Measurements from ENCODE around the gene CREB5.
"Not testable (repeated sequence)": the region's sequence is repeated elsewhere in the genome, so short reads cannot be mapped to it uniquely, and the experiment has no call there.

CREB5 gene

GRCh38 chr7:28813243-28813962, 401.1 kb downstream of the CREB5 start:
- no peak for DNase-seq (ENCODE audit: low spot score)

DNA sequence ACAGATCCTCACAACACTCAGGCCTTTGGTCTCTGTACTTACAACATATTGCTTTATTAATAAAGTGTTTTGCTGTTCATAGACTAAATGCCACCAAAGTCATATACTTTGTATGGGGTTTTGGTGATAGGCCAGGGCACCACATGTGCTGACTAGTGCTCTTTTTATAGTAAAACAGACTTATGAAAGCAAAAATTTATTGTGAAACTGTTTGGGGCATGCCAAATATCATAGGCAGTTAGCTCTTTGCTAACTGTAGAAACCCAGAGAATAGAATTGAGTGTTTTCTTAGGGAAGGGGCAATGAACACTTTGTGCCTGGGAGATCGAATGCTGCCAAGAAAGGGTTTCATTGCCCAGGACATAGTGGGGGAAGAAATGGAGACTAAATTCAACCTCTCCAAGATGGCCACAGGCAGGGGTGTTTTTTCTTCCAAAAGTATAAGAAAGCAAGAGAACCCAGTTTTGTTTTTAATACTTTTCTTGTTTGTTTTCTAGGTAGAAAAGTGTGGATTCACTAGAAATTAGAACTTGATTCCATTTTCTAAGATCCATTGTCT, 403.1 kb downstream of the CREB5 start:
- no peak for DNase-seq (ENCODE audit: low spot score)

DNA sequence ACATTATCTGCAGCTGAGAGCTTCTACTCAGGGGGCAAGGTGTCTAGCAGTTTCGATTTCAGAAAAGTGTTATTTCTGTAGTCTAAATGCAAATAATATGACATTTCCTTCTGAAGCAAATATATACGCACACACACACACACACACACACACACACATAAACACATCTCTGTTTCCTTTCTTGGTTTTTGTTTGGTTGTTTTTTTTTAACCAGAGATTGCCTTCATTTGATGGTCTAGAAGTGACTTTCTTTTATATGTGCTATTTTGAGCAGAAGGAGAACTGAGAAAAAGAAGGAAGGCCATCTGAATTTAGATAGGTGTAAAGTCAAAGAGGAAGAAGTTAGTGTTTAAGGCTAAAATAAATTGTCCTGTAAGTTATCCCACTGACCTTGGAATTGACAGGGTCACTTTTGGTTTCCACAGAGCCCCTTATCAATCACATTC, 403.6 kb downstream of the CREB5 start:
- DNase-seq (ENCODE audit: low spot score): no peak

DNA sequence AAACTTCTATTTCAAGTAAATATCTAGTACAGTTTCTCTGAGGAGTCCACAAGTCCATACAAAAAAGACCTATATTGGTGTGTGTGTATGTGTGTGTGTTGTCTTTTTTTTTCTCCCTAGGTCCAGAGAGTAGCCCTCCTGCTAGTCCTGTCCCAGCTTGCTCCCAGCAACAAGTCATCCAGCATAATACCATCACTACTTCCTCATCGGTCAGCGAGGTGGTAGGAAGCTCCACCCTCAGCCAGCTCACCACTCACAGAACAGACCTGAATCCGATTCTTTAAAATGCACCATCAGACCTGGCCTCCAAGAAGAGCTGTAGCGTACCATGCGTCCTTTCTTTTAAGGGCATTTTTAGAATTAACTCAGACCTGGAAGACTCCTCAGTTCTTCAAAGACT, 406.7 kb downstream of the CREB5 start:
- no peak for DNase-seq (ENCODE audit: low spot score)

- DNase-seq (ENCODE audit: low spot score): no peak
Measured at GRCh38 chr7:28823582-28823981, 411.3 kb downstream of the CREB5 start.

DNA sequence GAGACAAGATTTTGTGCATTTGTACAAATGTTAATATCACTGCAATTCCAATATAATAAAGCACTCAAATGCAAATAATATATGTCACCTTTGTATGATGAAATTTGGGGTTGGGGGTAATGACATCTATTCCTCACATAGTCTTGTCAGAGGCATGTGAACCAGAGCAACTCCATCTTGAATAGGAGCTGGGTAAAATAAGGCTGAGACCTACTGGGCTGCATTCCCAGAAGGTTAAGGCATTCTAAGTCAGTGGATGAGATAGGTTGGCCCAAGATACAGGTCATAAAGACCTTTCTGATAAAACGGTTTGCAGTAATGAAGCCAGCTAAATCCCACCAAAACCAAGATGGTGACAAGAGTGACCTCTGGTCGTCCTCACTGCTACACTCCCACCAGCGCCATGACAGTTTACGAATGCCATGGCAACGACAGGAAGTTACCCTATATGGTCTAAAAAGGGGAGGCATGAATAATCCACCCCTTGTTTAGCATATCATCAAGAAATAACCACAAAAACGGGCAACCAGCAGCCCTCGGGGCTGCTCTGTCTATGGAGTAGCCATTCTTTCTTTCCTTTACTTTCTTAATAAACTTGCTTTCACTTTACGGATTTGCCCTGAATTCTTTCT, 413.6 kb downstream of the CREB5 start:
- not testable (repeated sequence) for DNase-seq (ENCODE audit: low spot score)

- no peak for DNase-seq (ENCODE audit: low spot score)
Measured at GRCh38 chr7:28830846-28831245, 418.5 kb downstream of the CREB5 start.

- no peak for DNase-seq (ENCODE audit: low spot score)
Measured at GRCh38 chr7:28832669-28833068, 420.4 kb downstream of the CREB5 start.

GRCh38 chr7:28835800-28836199, 423.5 kb downstream of the CREB5 start:
- DNase-seq (ENCODE audit: low spot score): no peak

DNA sequence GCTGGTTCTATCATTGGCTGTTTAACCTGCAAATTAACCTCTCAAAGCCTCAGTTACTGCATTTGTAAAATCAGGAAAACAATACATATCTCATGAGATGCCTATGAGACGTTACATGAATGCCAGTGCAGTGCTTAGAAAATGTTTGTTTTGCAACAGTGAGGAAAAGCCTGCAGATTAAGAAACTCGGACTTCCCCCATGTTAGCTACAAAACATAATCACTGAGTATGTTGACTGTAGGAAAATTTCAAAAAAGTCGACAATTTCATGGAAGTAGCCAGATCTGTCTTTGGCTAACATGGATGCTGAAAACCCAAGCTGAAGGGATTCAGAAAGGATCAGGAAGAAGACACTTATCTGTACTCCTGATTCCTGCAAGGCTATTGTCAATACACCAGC, 424.4 kb downstream of the CREB5 start:
- DNase-seq (ENCODE audit: low spot score): no peak

- DNase-seq (ENCODE audit: low spot score): no peak
Measured at GRCh38 chr7:28837216-28837615, 424.9 kb downstream of the CREB5 start.

GRCh38 chr7:28840592-28840995, 428.3 kb downstream of the CREB5 start:
- peak; percentile 44 for DNase-seq (ENCODE audit: low spot score)

DNA sequence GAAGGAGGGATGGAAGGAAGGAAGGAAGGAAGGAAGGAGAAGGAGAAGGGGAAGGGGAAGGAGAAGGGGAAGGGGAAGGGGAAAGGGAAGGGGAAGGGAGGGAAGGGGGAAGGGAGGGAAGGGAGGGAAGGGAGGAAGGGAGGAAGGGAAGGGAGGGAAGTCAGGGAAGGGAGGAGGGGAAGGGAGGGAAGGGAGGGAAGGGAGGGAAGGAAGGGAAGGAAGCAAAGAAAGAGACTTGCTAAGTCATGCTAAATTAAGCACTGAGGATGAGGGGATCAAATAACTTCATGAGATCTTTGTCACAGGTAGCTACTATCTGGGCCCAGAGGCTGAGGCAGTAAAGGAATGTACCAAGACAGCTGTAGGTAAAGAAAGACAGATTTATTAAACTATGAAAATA, 429.4 kb downstream of the CREB5 start:
- DNase-seq (ENCODE audit: low spot score): no peak

- no peak for DNase-seq (ENCODE audit: low spot score)
Measured at GRCh38 chr7:28842769-28843295, 430.5 kb downstream of the CREB5 start.

- DNase-seq (ENCODE audit: low spot score): no peak
Measured at GRCh38 chr7:28845106-28845505, 432.8 kb downstream of the CREB5 start.

DNA sequence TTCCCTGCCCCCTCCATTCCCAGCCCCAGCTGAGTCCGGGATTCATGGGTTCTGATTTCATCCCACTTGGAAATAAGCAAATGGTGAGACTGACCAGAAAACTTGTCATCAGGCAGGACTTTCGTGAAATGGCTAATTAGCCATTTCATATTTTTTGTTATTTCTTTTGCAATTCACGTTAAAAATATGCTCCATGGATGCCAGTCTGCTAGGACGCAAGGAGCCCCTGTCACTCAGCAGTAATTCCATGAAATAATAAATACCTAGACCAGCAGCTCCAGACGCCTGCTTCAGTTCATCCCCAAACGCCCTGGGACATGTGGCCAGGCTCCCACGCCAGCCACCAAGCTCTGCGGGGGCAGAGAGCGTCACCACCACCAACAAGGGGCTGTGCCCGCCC, 434.9 kb downstream of the CREB5 start:
- DNase-seq (ENCODE audit: low spot score): no peak

DNA sequence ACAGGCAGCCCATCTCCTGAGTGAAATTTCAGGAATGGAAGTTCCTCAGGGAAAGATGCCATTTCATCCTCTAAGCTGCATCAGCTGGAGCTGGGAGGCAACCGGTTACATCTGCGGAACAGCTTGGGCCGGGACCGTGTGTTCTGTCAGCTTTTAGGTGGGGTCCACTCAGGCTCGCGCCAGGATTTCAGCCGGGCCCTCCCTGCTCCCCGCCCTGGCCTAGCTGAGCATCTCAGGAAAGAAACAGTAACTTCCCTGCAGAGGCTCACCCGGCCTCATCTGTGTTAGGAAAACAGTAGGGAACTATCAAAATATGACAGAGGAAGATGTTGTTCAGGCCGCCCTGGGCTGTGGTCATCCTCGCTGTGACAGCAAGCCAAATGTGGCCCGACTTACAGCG, 435.4 kb downstream of the CREB5 start:
- DNase-seq (ENCODE audit: low spot score): no peak

DNA sequence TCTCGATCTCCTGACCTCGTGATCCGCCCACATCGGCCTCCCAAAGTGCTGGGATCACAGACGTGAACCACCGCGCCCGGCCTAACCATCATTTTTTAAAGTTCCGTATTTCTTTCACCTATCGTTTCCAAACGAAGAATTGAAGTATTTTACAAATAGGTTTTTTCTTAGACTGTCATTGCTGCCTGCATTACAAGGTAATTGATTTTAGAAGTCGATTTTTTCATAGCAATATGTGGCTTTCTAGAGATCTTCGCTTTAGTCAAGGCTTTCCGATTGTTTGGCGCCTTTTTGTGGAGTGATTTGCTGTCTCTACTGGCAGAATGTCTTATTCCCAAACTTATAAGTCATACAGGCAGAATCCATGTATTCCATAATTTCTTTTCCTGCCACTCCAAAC, 436.6 kb downstream of the CREB5 start:
- no peak for DNase-seq (ENCODE audit: low spot score)

DNA sequence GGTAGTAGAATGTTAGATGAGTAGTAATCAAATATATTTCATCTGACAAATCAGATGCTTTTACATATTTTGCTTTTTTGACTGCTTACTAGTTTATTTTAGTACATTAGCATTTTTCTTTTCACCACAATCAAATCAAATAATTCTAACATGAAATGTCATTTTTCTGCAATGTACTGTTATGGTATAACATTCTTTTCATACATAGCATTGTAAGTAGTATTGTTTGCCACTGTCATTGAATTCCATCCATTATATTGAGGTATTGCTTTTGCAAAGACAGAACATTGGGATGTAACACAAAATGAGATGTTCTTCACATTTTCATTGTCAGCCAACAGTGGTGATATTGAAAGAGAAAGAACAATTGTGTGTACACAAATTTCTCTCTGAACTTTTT, 438.4 kb downstream of the CREB5 start:
- no peak for DNase-seq (ENCODE audit: low spot score)

GRCh38 chr7:28853150-28853549, 440.8 kb downstream of the CREB5 start:
- no peak for DNase-seq (ENCODE audit: low spot score)

DNA sequence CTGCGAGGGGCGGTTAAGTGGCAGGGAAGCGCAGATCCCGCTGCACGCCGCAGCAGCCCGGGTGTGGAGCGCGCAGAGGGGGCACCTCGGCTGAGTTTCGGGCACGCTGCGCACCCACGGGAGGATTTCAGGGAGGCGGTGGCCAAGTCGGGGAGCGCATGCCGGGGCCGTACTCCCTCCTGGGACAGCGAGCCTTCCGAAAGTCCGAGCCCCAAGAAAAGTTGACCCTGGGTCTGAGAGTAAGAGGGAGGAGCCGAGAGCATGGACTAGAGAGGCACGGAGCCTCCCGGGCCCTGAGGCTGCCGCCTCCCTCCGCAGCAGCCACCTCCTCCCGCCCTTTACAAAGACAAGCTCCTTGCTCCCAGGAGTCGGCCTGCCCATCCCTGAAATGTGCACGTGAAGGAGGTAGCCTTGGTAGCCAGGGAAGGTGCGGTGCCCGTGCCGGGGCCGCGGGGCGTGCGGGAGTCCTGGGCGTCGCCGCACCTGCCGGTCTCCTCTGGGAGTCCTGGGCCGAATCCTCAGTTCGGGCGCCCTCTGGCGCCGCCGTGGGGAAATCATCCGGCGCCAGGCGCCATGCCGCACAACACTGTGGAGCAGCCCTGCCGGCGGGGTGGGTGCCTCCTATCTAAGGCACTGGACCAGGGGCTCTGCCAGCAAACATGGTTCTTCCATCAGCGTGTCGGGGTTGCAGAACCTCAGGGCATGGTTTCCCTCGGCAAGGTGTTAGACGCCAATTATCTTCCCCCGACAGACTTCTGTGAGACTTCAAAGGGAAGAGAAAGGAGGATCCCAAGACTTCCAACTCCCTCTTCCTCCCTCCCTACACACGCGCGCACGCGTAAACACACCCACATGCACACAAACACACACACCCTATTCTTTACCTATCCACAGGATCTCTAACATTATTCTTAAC, 441.8 kb downstream of the CREB5 start:
- DNase-seq (ENCODE audit: low spot score): peak; percentile 95

DNA sequence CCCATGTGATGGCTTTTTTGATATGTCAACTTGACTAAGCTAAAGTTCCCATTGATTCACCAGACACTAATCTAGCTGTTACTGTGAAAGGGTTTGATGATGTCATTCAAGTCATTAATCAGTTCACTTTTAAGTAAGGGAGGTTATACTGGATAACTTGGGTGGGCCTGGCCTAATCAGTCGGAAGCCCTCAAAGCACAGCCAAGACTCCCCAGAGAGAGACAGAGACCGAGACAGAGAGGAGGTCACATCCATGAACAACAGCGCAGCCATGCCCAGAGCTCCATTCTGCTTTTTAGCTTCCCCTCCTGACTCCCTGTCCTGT, 442.4 kb downstream of the CREB5 start:
- DNase-seq (ENCODE audit: low spot score): no peak

Measured in HuH-7 (cell line).